ENCODE results near the gene LSM6.

LSM6 gene

GRCh38 chr4:146175541-146176453 lies at the start of gene LSM6:
LSM6 (plus strand) TSS chr4:146175718; CDS start chr4:146182922, 7,204 bp downstream.
- peak; percentile 44 to 97 (median 84) for DNase-seq

DNA sequence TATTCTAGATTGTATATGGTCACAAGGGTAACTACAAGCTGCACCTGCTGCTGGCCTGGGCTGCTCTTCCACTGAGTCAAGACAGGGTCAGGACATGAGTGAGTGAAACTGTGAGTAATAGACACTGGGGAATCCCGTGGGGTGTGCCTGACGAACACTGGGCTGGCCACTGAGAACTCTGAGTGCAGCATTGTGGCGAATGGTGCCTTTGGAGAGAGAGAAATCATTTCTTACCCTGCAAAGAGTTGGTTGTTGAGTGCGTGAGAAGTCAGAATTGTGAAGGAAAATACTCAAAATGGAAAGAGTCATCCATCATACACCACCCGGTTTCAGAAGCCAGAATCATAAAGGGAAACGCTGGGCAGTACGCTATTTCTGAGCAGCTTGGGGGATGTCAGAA lies 43.1 kb upstream of the LSM6 start:
- no peak for DNase-seq

DNA sequence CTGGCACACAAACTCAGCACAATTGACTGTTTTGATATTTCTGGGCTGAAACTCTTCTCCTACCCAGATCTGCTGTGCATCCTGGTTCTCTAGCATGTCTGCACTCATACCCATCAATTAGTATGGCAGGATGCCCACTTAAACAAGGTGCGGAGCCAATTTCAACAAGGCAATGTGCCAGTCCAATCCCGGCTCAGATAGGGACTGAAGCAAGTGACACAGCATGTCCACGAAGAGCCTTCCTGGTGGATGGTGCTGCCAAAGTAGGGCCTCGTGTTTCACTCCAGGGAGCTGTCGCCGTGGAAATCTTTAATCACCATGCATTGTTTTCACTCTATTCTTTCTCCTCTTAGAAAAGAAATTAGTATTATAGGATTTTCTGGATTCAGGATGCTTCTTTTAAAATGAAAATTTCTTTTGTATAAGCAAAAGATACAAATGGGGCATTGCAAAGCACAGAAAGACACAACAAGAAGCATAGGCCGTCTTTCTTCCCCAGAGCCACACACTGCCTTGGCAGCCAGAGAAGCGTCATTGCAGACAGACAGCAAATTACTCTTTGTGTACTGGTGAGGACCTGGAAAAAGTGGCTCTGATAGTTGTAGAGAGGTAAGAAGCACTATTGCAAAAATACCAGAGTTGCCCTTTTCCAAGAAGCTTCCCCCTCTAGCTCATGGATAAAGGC lies 40.6 kb upstream of the LSM6 start:
- peak in 16 of 51 donors; percentile 1 to 63 (median 4) for DNase-seq

GRCh38 chr4:146135941-146136340 lies 39.6 kb upstream of the LSM6 start:
- DNase-seq = no peak

DNA sequence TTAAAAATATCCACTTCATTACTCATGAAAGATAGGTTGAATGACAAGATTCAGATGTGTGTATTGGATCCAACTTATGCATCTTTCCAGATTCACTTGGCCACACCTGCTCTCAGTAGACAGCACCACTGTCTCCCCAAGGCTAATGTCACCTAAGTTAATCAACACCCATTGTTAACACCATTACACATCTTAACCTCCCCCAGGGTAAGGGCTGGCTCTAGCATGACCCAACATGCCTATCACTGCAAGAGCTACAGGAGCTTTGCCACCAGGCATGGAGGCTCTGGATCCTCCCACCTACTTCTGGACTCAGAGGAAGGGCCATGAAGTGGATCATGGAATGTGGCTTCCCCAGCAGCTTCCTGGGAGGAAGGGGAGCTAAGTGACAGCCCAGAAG lies 32.8 kb upstream of the LSM6 start:
- no peak for DNase-seq

DNA sequence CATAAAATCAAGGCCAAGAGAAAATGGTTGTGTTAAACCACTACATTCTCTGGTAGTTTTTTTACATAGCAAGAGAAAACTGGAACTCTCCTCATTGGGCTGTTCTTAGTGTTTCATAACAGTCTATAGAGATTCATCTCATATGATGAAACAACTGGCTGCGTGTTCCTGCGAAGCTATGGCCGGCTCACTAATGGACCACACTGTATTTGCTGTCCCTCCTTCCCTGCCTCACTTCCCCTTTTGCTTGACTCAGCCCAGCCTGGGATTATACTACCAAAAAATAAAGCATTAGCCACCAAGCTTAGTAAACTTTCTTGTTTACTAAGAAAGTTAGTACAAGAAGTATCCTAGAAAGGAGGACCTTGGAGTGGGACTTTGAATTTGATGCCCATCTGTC lies 31.6 kb upstream of the LSM6 start:
- DNase-seq = no peak

DNA sequence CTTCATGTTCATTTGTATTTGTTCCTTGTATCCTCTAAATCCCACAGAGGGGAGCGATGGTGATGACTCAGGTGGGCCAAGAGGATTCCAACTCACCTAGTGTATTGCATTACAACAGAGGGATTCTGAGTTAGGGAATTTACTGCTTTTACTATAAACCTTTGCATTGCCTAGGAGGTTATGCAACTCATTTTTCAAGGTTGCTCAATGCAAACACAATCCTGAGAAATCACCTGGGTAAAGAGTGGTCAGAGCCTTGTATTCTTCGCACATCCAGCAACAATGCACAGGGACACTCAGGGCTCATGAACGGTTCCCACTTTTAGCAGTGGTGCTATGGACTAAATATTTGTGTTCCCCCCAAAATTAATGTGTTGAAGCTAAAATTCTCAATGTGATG lies 28.6 kb upstream of the LSM6 start:
- no peak for DNase-seq

GRCh38 chr4:146148021-146148420 lies 27.5 kb upstream of the LSM6 start:
- DNase-seq = no peak

- no peak for DNase-seq
Observed at GRCh38 chr4:146154057-146154456, 21.5 kb upstream of the LSM6 start.

- DNase-seq = no peak
Observed at GRCh38 chr4:146155152-146155724, 20.3 kb upstream of the LSM6 start.

- no peak for DNase-seq
Observed at GRCh38 chr4:146158036-146158745, 17.3 kb upstream of the LSM6 start.

GRCh38 chr4:146159384-146160058 lies 16.0 kb upstream of the LSM6 start:
- no peak for DNase-seq

DNA sequence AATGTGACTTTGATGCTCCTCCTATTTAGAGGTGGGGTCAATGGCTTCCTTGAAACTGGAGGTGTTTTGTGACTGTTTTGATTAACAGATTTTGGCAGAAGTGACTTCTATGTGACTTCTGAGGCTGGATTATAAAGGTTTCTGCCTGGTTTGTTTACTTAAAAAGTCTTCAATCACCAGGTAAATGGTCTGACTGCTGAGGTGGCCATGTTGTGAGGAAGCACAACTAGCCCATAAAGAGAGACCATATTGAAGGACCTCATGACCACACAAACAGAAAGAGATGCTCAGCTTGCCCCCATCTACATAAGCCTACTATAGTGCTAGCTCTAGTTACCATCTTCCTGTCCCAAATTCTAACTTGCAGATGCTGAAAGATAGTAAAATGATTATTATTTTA lies 14.3 kb upstream of the LSM6 start:
- no peak for DNase-seq

DNA sequence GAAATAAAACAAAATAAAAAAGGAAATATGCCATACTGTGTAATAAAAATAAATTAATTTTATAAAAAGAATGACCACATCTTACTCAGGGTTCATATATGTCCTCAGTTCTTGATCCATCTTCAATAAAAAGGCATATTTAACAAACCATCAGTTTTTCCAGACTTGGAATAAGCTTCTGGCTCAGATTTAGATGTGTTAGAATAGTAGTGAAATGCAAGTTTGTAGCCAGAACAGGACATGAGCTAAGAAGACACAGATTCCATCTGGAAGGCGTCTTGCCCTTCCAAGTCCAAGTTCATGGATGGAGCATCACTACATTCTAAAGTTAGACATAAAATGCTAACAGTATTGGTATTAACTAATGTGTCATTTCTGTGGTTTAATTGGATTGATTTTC lies 10.3 kb upstream of the LSM6 start:
- DNase-seq = no peak

GRCh38 chr4:146165840-146166239 lies 9.7 kb upstream of the LSM6 start:
- no peak for DNase-seq

GRCh38 chr4:146170149-146170548 lies 5.4 kb upstream of the LSM6 start:
- no peak for DNase-seq

DNA sequence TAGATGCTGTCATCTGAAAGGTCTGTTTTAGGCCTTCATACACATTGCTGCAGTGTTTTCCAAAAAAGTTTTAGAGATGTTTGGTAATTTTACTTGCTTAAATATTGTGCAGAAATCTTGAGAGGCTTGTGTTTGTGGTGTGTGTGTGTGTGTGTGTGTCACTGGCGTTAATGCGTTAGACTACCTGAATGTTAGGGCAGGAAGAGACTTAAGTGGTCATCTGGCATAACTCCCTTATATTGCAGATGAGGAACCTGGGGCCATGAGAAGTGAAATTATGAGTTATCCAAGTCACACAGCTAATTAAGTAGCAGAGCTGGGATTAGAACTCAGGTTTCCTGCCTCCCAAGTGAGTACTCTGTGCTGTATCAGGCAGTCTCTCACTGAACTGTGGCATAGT lies 1.4 kb downstream of the LSM6 start:
- DNase-seq = no peak

- DNase-seq = no peak
Observed at GRCh38 chr4:146178126-146178525, 2.6 kb downstream of the LSM6 start.

GRCh38 chr4:146179784-146180370 lies 4.4 kb downstream of the LSM6 start:
- peak in 8 of 51 donors; percentile 1 to 21 (median 9) for DNase-seq

DNA sequence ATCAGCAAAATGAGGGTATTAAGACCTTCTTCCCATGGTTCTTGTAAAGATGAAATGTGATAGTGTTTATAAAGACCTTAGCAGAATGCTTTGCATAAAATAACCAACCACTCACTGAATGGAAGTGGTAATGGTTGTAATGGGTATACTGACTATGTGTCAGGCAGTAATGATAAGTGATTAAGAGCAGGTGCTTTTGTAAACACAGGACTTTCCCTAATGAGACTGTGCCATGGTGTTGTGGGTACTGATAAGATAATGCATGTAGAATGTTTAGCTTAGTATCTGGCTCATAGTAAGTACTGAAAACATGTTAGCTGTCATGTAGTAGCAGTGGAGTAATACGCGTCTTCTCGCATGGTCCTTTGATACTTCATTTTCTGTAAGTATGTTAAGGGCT lies 6.9 kb downstream of the LSM6 start:
- DNase-seq = no peak

DNA sequence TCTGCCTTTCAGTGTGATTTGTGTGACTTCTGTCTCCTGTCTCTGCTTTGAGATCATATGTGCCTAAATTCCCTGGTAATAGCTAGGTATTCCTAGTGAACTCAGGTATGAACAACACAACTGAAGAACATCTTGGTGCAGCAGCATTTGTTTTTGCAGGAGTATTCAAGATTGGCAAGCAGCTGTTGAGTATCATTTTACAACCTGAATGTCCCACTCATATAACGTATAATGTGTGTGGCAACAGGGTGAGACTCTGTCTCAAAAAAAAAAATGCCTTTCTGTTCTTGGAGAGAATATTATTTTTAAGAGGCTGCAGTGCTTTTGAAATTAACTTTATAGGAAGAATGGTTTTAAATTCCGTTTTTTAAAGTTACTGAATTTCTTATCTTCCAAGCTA lies 7.7 kb downstream of the LSM6 start:
- DNase-seq = no peak

Data from hypothalamus (tissue), 51 donors.